HCT116 (cell line): ENCODE data around the gene SPTB. TPM values are rescaled to one million over a fixed set of nuclear protein-coding genes. Genes with fewer than 3 reads are reported as not detected.

Experiments used
- ATAC-seq: fragments of 200-7000 bp; cut with Tn5 transposase; 2 replicates; pipeline ENCODE4 v1.9.1; 2020; ENCODE audit warnings: mild to moderate bottlenecking, moderate library complexity
- BruUV-seq: library from RNA; stranded (reverse); fragments of 400-500 nt; replicated peaks from 2 replicates; lab custom pipeline; 2021; lab: Mats Ljungman, UMichigan
- CTCF ChIA-PET: fragments of 300-600 bp; sonication (Branson Sonifier 250); formaldehyde crosslinking; loops from one replicate; lab custom pipeline; 2021; ENCODE audit warnings: antibody characterized with exemption; lab: Charles Lee
- POLR2A ChIA-PET: fragments of 300-600, 350-600 bp; sonication (Branson Sonifier 250); formaldehyde crosslinking; loops from one replicate; lab custom pipeline; 2021; ENCODE audit warnings: antibody characterized with exemption; lab: Charles Lee
- RAD21 ChIA-PET, 2 experiments: fragments of 300-600 bp; sonication (Branson Sonifier 250); formaldehyde crosslinking; loops; one replicate each; lab custom pipeline; 2023; ENCODE audit warnings: low total read pairs in 2 of 2; ENCODE audit not compliant: uncharacterized antibody in 2 of 2, unreplicated experiment in 2 of 2, low non-redundant PET in 1 of 2; lab: Charles Lee
- DNase-seq: peaks from one replicate; pipeline ENCODE4 v3.0.0-alpha.2; 2010; ENCODE audit warnings: low read depth, low spot score
- H2AFZ ChIP-seq: fragments of 200-600 bp; shearing (Covaris generic), sonication (generic); 2 replicates; pipeline ENCODE4 v1.6.1; 2017; ENCODE audit warnings: low read depth, mixed run types, mixed read lengths, antibody characterized with exemption, low read length; ENCODE audit not compliant: poor library complexity, severe bottlenecking
- H3K27ac ChIP-seq: 2 replicates; pipeline ENCODE4 v1.5.1; 2012; ENCODE audit warnings: low read depth, low read length
- H3K27me3 ChIP-seq: fragments of 200-600 bp; sonication (generic); 2 replicates; pipeline ENCODE4 v1.6.1; 2016; ENCODE audit warnings: mixed run types, low read length, mixed read lengths; ENCODE audit not compliant: insufficient read depth
- H3K36me3 ChIP-seq, 2 experiments: fragments of 200-500 bp in 1 of 2; fragments of 200-600 bp in 1 of 2; sonication (Bioruptor generic) in 1 of 2; sonication (generic) in 1 of 2; 2 replicates each; pipeline versions ENCODE4 v1.5.1 to v1.6.1; 2014 to 2016; ENCODE audit warnings: low read length in 2 of 2, inconsistent platforms in 1 of 2, mixed read lengths in 1 of 2, mixed run types in 1 of 2; ENCODE audit not compliant: insufficient read depth in 2 of 2, control insufficient read depth in 1 of 2
- H3K4me1 ChIP-seq, 2 experiments: fragments of 200-600 bp in 1 of 2; sonication (generic) in 1 of 2; 2 replicates each; pipeline versions ENCODE4 v1.5.1 to v1.6.1; 2012 to 2017; ENCODE audit warnings: low read length in 2 of 2, inconsistent platforms in 1 of 2, mild to moderate bottlenecking in 1 of 2, mixed read lengths in 1 of 2, mixed run types in 1 of 2, moderate library complexity in 1 of 2; ENCODE audit not compliant: insufficient read depth in 2 of 2, control insufficient read depth in 1 of 2
- H3K4me2 ChIP-seq: fragments of 200-600 bp; sonication (generic); 2 replicates; pipeline ENCODE4 v1.6.1; 2017; ENCODE audit warnings: mixed run types, low read length, mixed read lengths
- H3K4me3 ChIP-seq, 2 experiments: fragments of 200-600 bp in 1 of 2; sonication (generic) in 1 of 2; replicated peaks in 1 of 2; 2 replicates each; pipeline ENCODE4 v1.5.1; 2011 to 2016; ENCODE audit warnings: low read length in 2 of 2, control low read depth in 1 of 2, low read depth in 1 of 2, mild to moderate bottlenecking in 1 of 2, mixed read lengths in 1 of 2, mixed run types in 1 of 2
- H3K79me2 ChIP-seq: fragments of 200-600 bp; sonication (generic); 2 replicates; pipeline ENCODE4 v1.6.1; 2017; ENCODE audit warnings: mild to moderate bottlenecking, mixed run types, low read length, moderate library complexity, mixed read lengths; ENCODE audit not compliant: insufficient read depth
- H3K9ac ChIP-seq: fragments of 200-600 bp; sonication (generic); 2 replicates; pipeline ENCODE4 v1.6.1; 2016; ENCODE audit warnings: low read length, mixed read lengths
- H3K9me2 ChIP-seq: fragments of 200-600 bp; sonication (generic), shearing (Covaris generic); 2 replicates; pipeline ENCODE4 v1.6.1; 2017; ENCODE audit warnings: mixed run types, mild to moderate bottlenecking, moderate library complexity; ENCODE audit not compliant: insufficient read depth
- H3K9me3 ChIP-seq, 2 experiments: fragments of 200-500 bp in 1 of 2; fragments of 200-600 bp in 1 of 2; sonication (Bioruptor generic) in 1 of 2; sonication (generic) in 1 of 2; 2 replicates each; pipeline ENCODE4 v1.6.1; 2014 to 2017; ENCODE audit warnings: low read length in 2 of 2, mixed read lengths in 2 of 2, inconsistent platforms in 1 of 2, low read depth in 1 of 2, mild to moderate bottlenecking in 1 of 2, mixed run types in 1 of 2, moderate library complexity in 1 of 2; ENCODE audit not compliant: control insufficient read depth in 1 of 2, insufficient read depth in 1 of 2
- H4K20me1 ChIP-seq: fragments of 200-600 bp; sonication (generic), shearing (Covaris generic); 2 replicates; pipeline ENCODE4 v1.6.1; 2017; ENCODE audit warnings: mixed run types, mild to moderate bottlenecking, moderate library complexity; ENCODE audit not compliant: insufficient read depth
- ELF1 ChIP-seq: IDR thresholded peaks from 2 replicates; pipeline ENCODE4 v1.6.1; 2012; ENCODE audit warnings: low read depth, borderline replicate concordance
- EZH2 ChIP-seq: fragments of 200-600 bp; sonication (generic); IDR thresholded peaks from 2 replicates; pipeline ENCODE4 v1.6.1; 2017; ENCODE audit warnings: antibody characterized with exemption, mixed run types
- FOSL1 ChIP-seq: IDR thresholded peaks from 2 replicates; pipeline ENCODE4 v1.6.1; 2012; ENCODE audit warnings: low read depth
- POLR2A ChIP-seq: IDR thresholded peaks from 2 replicates; pipeline ENCODE4 v1.7.0; 2011; ENCODE audit warnings: borderline replicate concordance; ENCODE audit not compliant: insufficient read depth, insufficient read length; ENCODE audit errors: extremely low read depth
- RAD21 ChIP-seq: IDR thresholded peaks from 2 replicates; pipeline ENCODE4 v1.6.1; 2012; ENCODE audit warnings: low read depth, mild to moderate bottlenecking
- SIN3A ChIP-seq: IDR thresholded peaks from 2 replicates; pipeline ENCODE4 v1.6.1; 2012; ENCODE audit warnings: low read depth
- SP1 ChIP-seq: IDR thresholded peaks from 2 replicates; pipeline ENCODE4 v1.6.1; 2012; ENCODE audit warnings: low read depth
- ZFX ChIP-seq: fragments of 450-650 bp; IDR thresholded peaks from 2 replicates; pipeline ENCODE4 v1.6.1; 2017
- intact Hi-C: fragments of 100-400 bp; cut with micrococcal nuclease; formaldehyde crosslinking; loops from 2 replicates; pipeline ENCODE4 v1.10.0; 2022
- total RNA-seq: library from RNA; stranded (reverse); gene quantifications from one replicate; pipeline ENCODE4 v1.2.1, GENCODE V29; 2021; ENCODE audit not compliant: unreplicated experiment
- TF ChIP-seq, protein P1 (sequence below): IDR thresholded peaks from 2 replicates; pipeline ENCODE4 v1.6.1; 2011; ENCODE audit warnings: mild to moderate bottlenecking, low read length, moderate library complexity; ENCODE audit not compliant: insufficient replicate concordance; ENCODE audit errors: extremely low read depth
- TF ChIP-seq, protein P2 (sequence below): IDR thresholded peaks from 2 replicates; pipeline ENCODE4 v1.6.1; 2012
- TF ChIP-seq, protein P3 (sequence below), 3 experiments: fragments of 200-600 bp in 1 of 3; sonication (generic) in 1 of 3; IDR thresholded peaks in 2 of 3; conservative IDR thresholded peaks in 1 of 3; 2 replicates each; pipeline ENCODE4 v1.5.1; 2012 to 2017; ENCODE audit warnings: low read depth in 2 of 3, low read length in 2 of 3, antibody characterized with exemption in 1 of 3, borderline replicate concordance in 1 of 3, control low read depth in 1 of 3, mild to moderate bottlenecking in 1 of 3, mixed read lengths in 1 of 3, mixed run types in 1 of 3, moderate library complexity in 1 of 3; ENCODE audit not compliant: insufficient read depth in 1 of 3

Gene SPTB
- total RNA-seq, 1 experiment from 2014 or later: 4.2 TPM

DNA sequence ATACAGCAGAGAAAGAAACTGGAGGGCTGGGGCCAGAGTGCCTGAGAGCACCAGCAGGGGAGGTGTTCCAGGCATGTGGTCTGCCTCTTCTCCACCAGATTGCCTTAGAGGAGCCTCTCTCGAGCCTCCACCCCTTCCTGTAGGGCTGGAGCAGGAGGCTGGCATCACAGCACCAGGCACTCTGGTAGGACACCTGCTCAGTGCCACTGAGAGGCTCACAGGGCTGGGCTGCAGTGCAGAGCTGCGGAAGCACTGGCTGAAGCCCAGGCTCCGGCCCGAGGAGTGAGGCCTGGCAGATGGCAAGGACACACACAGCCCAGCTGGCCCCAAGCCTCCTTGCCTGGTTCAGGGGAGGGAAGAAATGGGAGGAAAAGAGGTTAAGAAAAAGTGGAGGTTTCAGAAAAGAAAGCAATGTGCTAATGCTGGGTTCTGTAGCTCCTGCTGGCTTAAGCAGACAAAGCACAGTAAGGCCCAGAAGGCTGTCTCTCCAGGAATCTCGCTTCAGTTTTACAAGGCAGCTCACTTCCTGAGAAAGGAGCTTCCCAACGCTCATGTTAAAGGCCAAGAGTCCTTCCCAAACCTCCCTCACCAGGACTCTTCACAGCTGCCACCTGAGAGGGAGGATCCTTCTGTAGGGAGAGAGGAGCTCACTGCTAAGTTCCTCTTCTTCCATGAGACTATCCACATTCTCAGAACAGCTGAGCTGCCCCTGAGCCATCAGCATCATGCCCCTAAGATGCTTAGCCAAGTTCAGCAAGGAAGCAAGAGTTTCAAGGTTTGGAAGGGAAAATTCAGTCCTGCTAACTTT lies 23.8 kb downstream of the SPTB start:
- Histone ChIP-seq H3K9me2 (no peaks in the 10 kb centered on the region), H3K79me2 (no peaks in the 10 kb centered on the region), H3K4me1 (no peaks in the 10 kb centered on the region), H3K9ac (no peak overlapping the region), H4K20me1 (no peaks in the 10 kb centered on the region), H2AFZ (no peak overlapping the region), H3K4me3 (no peak overlapping the region), H3K9me3 (no peaks in the 10 kb centered on the region), H3K4me2 (no peak overlapping the region), H3K27me3 (peaks cover 3% of the 10 kb centered on the region; the same call in 1 of the 2 replicates), H3K27ac (no peak overlapping the region), H3K36me3 (no peaks in the 10 kb centered on the region)
- CTCF ChIA-PET: no interaction called here
- ATAC-seq (peak; percentile 25; the same call in 1 of the 2 replicates), DNase-seq (no peak)
- no TSS peak for BruUV-seq
- POLR2A ChIA-PET: no interaction called here
- RAD21 ChIA-PET: no interaction called here
- intact Hi-C loops: no loop called here
- TF ChIP-seq, protein P1, sequence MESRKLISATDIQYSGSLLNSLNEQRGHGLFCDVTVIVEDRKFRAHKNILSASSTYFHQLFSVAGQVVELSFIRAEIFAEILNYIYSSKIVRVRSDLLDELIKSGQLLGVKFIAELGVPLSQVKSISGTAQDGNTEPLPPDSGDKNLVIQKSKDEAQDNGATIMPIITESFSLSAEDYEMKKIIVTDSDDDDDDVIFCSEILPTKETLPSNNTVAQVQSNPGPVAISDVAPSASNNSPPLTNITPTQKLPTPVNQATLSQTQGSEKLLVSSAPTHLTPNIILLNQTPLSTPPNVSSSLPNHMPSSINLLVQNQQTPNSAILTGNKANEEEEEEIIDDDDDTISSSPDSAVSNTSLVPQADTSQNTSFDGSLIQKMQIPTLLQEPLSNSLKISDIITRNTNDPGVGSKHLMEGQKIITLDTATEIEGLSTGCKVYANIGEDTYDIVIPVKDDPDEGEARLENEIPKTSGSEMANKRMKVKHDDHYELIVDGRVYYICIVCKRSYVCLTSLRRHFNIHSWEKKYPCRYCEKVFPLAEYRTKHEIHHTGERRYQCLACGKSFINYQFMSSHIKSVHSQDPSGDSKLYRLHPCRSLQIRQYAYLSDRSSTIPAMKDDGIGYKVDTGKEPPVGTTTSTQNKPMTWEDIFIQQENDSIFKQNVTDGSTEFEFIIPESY: no peak

DNA sequence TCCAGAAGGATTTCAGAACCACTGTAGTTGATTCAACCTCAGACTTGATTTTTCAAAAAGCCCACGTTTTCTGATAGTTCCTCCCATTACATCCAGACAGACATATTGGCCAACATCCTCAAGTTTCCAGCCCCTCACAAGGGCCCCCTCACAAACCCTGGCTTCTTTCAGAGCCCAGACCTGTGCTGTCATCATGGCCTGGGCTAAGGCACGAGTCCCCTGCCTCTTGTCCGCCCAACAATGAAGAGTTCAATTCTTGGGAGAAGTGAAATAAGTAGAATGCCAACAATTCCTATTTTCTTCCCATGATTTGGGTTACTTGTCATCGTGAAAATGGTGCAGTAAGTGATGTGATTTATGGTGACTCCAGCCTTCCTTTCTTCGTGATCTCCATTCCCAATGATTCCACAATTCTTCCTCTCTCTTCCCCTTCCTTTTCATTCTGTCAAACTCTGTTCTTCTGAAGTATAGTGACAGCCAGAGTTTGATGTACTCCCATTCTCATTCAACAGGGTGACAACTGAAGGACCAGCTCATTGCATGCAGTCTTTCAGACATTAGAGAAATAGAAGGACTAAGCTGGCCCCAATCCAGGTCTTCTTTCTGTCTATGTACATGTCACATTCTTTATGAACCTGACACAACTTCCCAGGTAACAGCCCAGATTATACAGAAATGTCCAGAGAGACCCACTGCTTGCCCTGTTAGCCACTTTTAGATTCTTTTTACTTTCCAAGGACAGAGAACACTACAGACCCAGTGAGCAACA lies 29.2 kb downstream of the SPTB start:
- no peak overlapping the region for H3K4me2 ChIP-seq
- no peak overlapping the region for H2AFZ ChIP-seq
- H3K9me3 ChIP-seq: no peaks in the 10 kb centered on the region
- no peaks in the 10 kb centered on the region for H3K36me3 ChIP-seq
- no peaks in the 10 kb centered on the region for H4K20me1 ChIP-seq
- no peaks in the 10 kb centered on the region for H3K9me2 ChIP-seq
- H3K27me3 ChIP-seq: peaks cover 20% of the 10 kb centered on the region
- intact Hi-C loops: no loop called here
- BruUV-seq: no TSS peak
- ChIA-PET POLR2A (no interaction called here), CTCF (no interaction called here), RAD21 (no interaction called here)
- peaks cover 0 to 8% of the 10 kb centered on the region in 2 experiments; a peak in 1 of 4 replicates for H3K4me1 ChIP-seq
- no peaks in the 10 kb centered on the region for H3K79me2 ChIP-seq
- H3K9ac ChIP-seq: no peak overlapping the region
- H3K4me3 ChIP-seq: no peak overlapping the region
- DNase-seq: no peak
- H3K27ac ChIP-seq: no peak overlapping the region
- no peak for ATAC-seq
- TF ChIP-seq RAD21 (no peak), POLR2A (no peak), SIN3A (no peak), ELF1 (no peak), SP1 (no peak), ZFX (no peak), EZH2 (no peak), FOSL1 (no peak)
- TF ChIP-seq, protein P2, sequence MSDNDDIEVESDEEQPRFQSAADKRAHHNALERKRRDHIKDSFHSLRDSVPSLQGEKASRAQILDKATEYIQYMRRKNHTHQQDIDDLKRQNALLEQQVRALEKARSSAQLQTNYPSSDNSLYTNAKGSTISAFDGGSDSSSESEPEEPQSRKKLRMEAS: no peak
- TF ChIP-seq, protein P1: no peak
- TF ChIP-seq, protein P3, sequence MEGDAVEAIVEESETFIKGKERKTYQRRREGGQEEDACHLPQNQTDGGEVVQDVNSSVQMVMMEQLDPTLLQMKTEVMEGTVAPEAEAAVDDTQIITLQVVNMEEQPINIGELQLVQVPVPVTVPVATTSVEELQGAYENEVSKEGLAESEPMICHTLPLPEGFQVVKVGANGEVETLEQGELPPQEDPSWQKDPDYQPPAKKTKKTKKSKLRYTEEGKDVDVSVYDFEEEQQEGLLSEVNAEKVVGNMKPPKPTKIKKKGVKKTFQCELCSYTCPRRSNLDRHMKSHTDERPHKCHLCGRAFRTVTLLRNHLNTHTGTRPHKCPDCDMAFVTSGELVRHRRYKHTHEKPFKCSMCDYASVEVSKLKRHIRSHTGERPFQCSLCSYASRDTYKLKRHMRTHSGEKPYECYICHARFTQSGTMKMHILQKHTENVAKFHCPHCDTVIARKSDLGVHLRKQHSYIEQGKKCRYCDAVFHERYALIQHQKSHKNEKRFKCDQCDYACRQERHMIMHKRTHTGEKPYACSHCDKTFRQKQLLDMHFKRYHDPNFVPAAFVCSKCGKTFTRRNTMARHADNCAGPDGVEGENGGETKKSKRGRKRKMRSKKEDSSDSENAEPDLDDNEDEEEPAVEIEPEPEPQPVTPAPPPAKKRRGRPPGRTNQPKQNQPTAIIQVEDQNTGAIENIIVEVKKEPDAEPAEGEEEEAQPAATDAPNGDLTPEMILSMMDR (IDR thresholded peaks at IDR 0.05 in 2 of 3, conservative IDR thresholded peaks at IDR 0.05 in 1 of 3; ENCODE audit: borderline replicate concordance in 1 of 3, insufficient read depth in 1 of 3, low read depth in 2 of 3, low read length in 2 of 3): no peak
